H9 (cell line): ENCODE results near the gene DTWD1. TPM values are rescaled to one million over a fixed set of nuclear protein-coding genes. Genes with fewer than 3 reads are reported as not detected.
"Not testable (repeated sequence)": the region's sequence is repeated elsewhere in the genome, so short reads cannot be mapped to it uniquely, and the experiment has no call there.

ENCODE experiments used
- DNase-seq: peaks from one replicate; pipeline ENCODE4 v3.0.0-alpha.2; 2017
- H2AFZ ChIP-seq: one replicate; pipeline ENCODE4 v1.6.1; 2013; ENCODE audit warnings: mild to moderate bottlenecking, low read length, control low read depth, moderate library complexity
- H2AK5ac ChIP-seq: 2 replicates; pipeline ENCODE4 v1.6.1; 2013; ENCODE audit warnings: low read length, control low read depth, mixed read lengths; ENCODE audit not compliant: insufficient read length
- H2BK120ac ChIP-seq: one replicate; pipeline ENCODE4 v1.6.1; 2013; ENCODE audit warnings: low read depth, mild to moderate bottlenecking, low read length, control low read depth, inconsistent platforms; ENCODE audit not compliant: poor library complexity, severe bottlenecking
- H2BK12ac ChIP-seq: 2 replicates; pipeline ENCODE4 v1.6.1; 2013; ENCODE audit warnings: low read length, control low read depth, mixed read lengths, low read depth; ENCODE audit not compliant: insufficient read length
- H2BK15ac ChIP-seq: 2 replicates; pipeline ENCODE4 v1.6.1; 2013; ENCODE audit warnings: low read depth, low read length, control low read depth
- H2BK20ac ChIP-seq: one replicate; pipeline ENCODE4 v1.6.1; 2013; ENCODE audit warnings: low read depth, mild to moderate bottlenecking, low read length, control low read depth, inconsistent platforms; ENCODE audit not compliant: poor library complexity, severe bottlenecking
- H2BK5ac ChIP-seq: 2 replicates; pipeline ENCODE4 v1.6.1; 2013; ENCODE audit warnings: low read length, control low read depth, mixed read lengths; ENCODE audit not compliant: insufficient read length
- H3K14ac ChIP-seq: 2 replicates; pipeline ENCODE4 v1.6.1; 2013; ENCODE audit warnings: low read length, control low read depth; ENCODE audit not compliant: insufficient read depth
- H3K18ac ChIP-seq: 2 replicates; pipeline ENCODE4 v1.6.1; 2013; ENCODE audit warnings: low read depth, mild to moderate bottlenecking, mixed read lengths, low read length, control low read depth; ENCODE audit not compliant: insufficient read length
- H3K23ac ChIP-seq: 2 replicates; pipeline ENCODE4 v1.6.1; 2013; ENCODE audit warnings: low read length, control low read depth, mixed read lengths, low read depth; ENCODE audit not compliant: insufficient read length
- H3K23me2 ChIP-seq: 2 replicates; pipeline ENCODE4 v1.6.1; 2013; ENCODE audit warnings: low read depth, mild to moderate bottlenecking, mixed read lengths, low read length, control low read depth; ENCODE audit not compliant: insufficient read length, poor library complexity, severe bottlenecking
- H3K27ac ChIP-seq: 2 replicates; pipeline ENCODE4 v1.5.1; 2013; ENCODE audit warnings: low read length, control low read depth, mixed read lengths, low read depth; ENCODE audit not compliant: insufficient read length
- H3K27me3 ChIP-seq: 2 replicates; pipeline ENCODE4 v1.6.1; 2013; ENCODE audit warnings: low read length, control low read depth, inconsistent platforms; ENCODE audit not compliant: insufficient read depth
- H3K4ac ChIP-seq: 2 replicates; pipeline ENCODE4 v1.6.1; 2013; ENCODE audit warnings: low read depth, mild to moderate bottlenecking, control low read depth, inconsistent platforms, low read length, moderate library complexity
- H3K4me1 ChIP-seq: 2 replicates; pipeline ENCODE4 v1.6.1; 2013; ENCODE audit warnings: low read length, control low read depth, inconsistent platforms; ENCODE audit not compliant: insufficient read depth
- H3K4me2 ChIP-seq: 2 replicates; pipeline ENCODE4 v1.6.1; 2013; ENCODE audit warnings: low read length, control low read depth, mixed read lengths; ENCODE audit not compliant: insufficient read length, insufficient read depth
- H3K56ac ChIP-seq: 2 replicates; pipeline ENCODE4 v1.6.1; 2013; ENCODE audit warnings: low read depth, mild to moderate bottlenecking, mixed read lengths, low read length, control low read depth; ENCODE audit not compliant: insufficient read length
- H3K79me1 ChIP-seq: 2 replicates; pipeline ENCODE4 v1.6.1; 2013; ENCODE audit warnings: low read depth, mild to moderate bottlenecking, moderate library complexity, low read length, control low read depth, inconsistent platforms; ENCODE audit not compliant: insufficient read depth, poor library complexity, severe bottlenecking
- H3K79me2 ChIP-seq: 2 replicates; pipeline ENCODE4 v1.6.1; 2013; ENCODE audit warnings: low read length, control low read depth, inconsistent platforms; ENCODE audit not compliant: insufficient read depth
- H3K9ac ChIP-seq: 2 replicates; pipeline ENCODE4 v1.6.1; 2013; ENCODE audit warnings: low read length, control low read depth, mixed read lengths; ENCODE audit not compliant: insufficient read length; ENCODE audit errors: extremely low read depth
- H3K9me3 ChIP-seq: one replicate; pipeline ENCODE4 v1.6.1; 2013; ENCODE audit warnings: low read depth, low read length, inconsistent platforms; ENCODE audit not compliant: control insufficient read depth
- H3T11ph ChIP-seq: one replicate; pipeline ENCODE4 v1.6.1; 2013; ENCODE audit warnings: mild to moderate bottlenecking, low read length, control low read depth, inconsistent platforms
- H4K20me1 ChIP-seq: one replicate; pipeline ENCODE4 v1.6.1; 2013; ENCODE audit not compliant: control insufficient read depth, insufficient read length, insufficient read depth
- H4K5ac ChIP-seq: 2 replicates; pipeline ENCODE4 v1.6.1; 2013; ENCODE audit warnings: low read depth, mild to moderate bottlenecking, mixed read lengths, low read length, control low read depth; ENCODE audit not compliant: insufficient read length
- H4K8ac ChIP-seq: replicated peaks from 2 replicates; pipeline ENCODE4 v1.6.1; 2013; ENCODE audit warnings: low read length, control low read depth, mixed read lengths, low read depth; ENCODE audit not compliant: insufficient read length
- H4K91ac ChIP-seq: 2 replicates; pipeline ENCODE4 v1.6.1; 2013; ENCODE audit warnings: low read depth, mild to moderate bottlenecking, moderate library complexity, mixed read lengths, low read length, control low read depth; ENCODE audit not compliant: insufficient read length
- H3K27ac Mint-ChIP-seq, 3 experiments: 2 replicates in 2 of 3; 3 replicates in 1 of 3; pipeline ENCODE4 v1.8.0; 2020 to 2021; ENCODE audit warnings: mixed read lengths in 3 of 3, mild to moderate bottlenecking in 1 of 3, moderate library complexity in 1 of 3
- H3K27me3 Mint-ChIP-seq: 2 replicates; pipeline ENCODE4 v1.8.0; 2021; ENCODE audit warnings: low read depth, mild to moderate bottlenecking, moderate library complexity, mixed read lengths
- H3K36me3 Mint-ChIP-seq, 3 experiments: 2 replicates in 2 of 3; 3 replicates in 1 of 3; pipeline ENCODE4 v1.8.0; 2020 to 2021; ENCODE audit warnings: low read depth in 3 of 3, mixed read lengths in 3 of 3; ENCODE audit not compliant: insufficient read depth in 1 of 3
- H3K4me1 Mint-ChIP-seq, 2 experiments: 2 replicates each; pipeline ENCODE4 v1.8.0; 2020; ENCODE audit warnings: mixed read lengths in 2 of 2
- H3K4me3 Mint-ChIP-seq, 2 experiments: 2 replicates in 1 of 2; 3 replicates in 1 of 2; pipeline ENCODE4 v1.8.0; 2020 to 2021; ENCODE audit warnings: mild to moderate bottlenecking in 2 of 2, mixed read lengths in 2 of 2, moderate library complexity in 1 of 2
- H3K9me3 Mint-ChIP-seq, 2 experiments: 2 replicates in 1 of 2; 3 replicates in 1 of 2; pipeline ENCODE4 v1.8.0; 2020; ENCODE audit warnings: mild to moderate bottlenecking in 2 of 2, mixed read lengths in 2 of 2, moderate library complexity in 1 of 2
- WGBS: extraction: QIAGEN DNeasy Blood & Tissue Kit; methylation state at CpG from one replicate; pipeline ENCODE4 v1.1.7; 2013; ENCODE audit warnings: missing lambda C conversion rate, low lambda C conversion rate, mixed read lengths; ENCODE audit not compliant: insufficient read length; ENCODE audit errors: extremely low coverage; 5-methylcytosine and 5-hydroxymethylcytosine counted together
- total RNA-seq: library from RNA; stranded (reverse); gene quantifications from 2 replicates; pipeline ENCODE4 v1.2.1, GENCODE V29; 2021
- TF ChIP-seq, protein P1 (sequence below): fragments of 200-600 bp; sonication (generic); conservative IDR thresholded peaks from 3 replicates; pipeline ENCODE4 v1.8.0; 2021; ENCODE audit warnings: antibody characterized with exemption, mild to moderate bottlenecking

The DTWD1 gene
- total RNA-seq, 1 experiment from 2014 or later: 26.7 TPM

GRCh38 chr15:49697121-49697520 lies 76.3 kb downstream of the DTWD1 start:
- Histone ChIP-seq H3T11ph (no peak overlapping the region), H3K79me2 (no peaks in the 10 kb centered on the region), H3K4ac (no peak overlapping the region), H4K91ac (no peak overlapping the region), H2BK15ac (no peak overlapping the region), H3K4me2 (no peak overlapping the region), H3K9me3 (no peaks in the 10 kb centered on the region), H2BK120ac (no peak overlapping the region), H3K27ac (no peak overlapping the region), H2AFZ (no peak overlapping the region), H4K8ac (no peak overlapping the region), H2BK12ac (no peak overlapping the region), H3K79me1 (no peaks in the 10 kb centered on the region), H4K5ac (no peak overlapping the region), H2BK5ac (no peak overlapping the region), H3K56ac (no peak overlapping the region), H3K23me2 (no peaks in the 10 kb centered on the region), H4K20me1 (no peaks in the 10 kb centered on the region), H2BK20ac (no peak overlapping the region), H3K18ac (no peak overlapping the region), H2AK5ac (no peak overlapping the region), H3K9ac (no peak overlapping the region), H3K4me1 (no peaks in the 10 kb centered on the region), H3K14ac (no peak overlapping the region), H3K23ac (no peak overlapping the region), H3K27me3 (no peaks in the 10 kb centered on the region)
- no peak overlapping the region for H3K27ac Mint-ChIP-seq
- no peak overlapping the region for H3K4me3 Mint-ChIP-seq
- no peaks in the 10 kb centered on the region for H3K36me3 Mint-ChIP-seq
- no peaks in the 10 kb centered on the region for H3K4me1 Mint-ChIP-seq
- TF ChIP-seq, protein P1, sequence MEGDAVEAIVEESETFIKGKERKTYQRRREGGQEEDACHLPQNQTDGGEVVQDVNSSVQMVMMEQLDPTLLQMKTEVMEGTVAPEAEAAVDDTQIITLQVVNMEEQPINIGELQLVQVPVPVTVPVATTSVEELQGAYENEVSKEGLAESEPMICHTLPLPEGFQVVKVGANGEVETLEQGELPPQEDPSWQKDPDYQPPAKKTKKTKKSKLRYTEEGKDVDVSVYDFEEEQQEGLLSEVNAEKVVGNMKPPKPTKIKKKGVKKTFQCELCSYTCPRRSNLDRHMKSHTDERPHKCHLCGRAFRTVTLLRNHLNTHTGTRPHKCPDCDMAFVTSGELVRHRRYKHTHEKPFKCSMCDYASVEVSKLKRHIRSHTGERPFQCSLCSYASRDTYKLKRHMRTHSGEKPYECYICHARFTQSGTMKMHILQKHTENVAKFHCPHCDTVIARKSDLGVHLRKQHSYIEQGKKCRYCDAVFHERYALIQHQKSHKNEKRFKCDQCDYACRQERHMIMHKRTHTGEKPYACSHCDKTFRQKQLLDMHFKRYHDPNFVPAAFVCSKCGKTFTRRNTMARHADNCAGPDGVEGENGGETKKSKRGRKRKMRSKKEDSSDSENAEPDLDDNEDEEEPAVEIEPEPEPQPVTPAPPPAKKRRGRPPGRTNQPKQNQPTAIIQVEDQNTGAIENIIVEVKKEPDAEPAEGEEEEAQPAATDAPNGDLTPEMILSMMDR: no peak
- H3K9me3 Mint-ChIP-seq: no peaks in the 10 kb centered on the region
- no peaks in the 10 kb centered on the region for H3K27me3 Mint-ChIP-seq
- no peak for DNase-seq
- no CpG with 5 or more reads among the region's 1 CpG for WGBS

GRCh38 chr15:49702982-49703381 lies 82.1 kb downstream of the DTWD1 start:
- DNase-seq, H2AFZ ChIP-seq, H3K4ac ChIP-seq, H2BK15ac ChIP-seq, H3K27ac Mint-ChIP-seq, H4K91ac ChIP-seq, H3K9ac ChIP-seq, H3K36me3 Mint-ChIP-seq, H3K9me3 Mint-ChIP-seq, H4K20me1 ChIP-seq, H2BK12ac ChIP-seq, H3K79me1 ChIP-seq, H3K14ac ChIP-seq, H3T11ph ChIP-seq, H3K18ac ChIP-seq, H4K8ac ChIP-seq, H4K5ac ChIP-seq, H3K56ac ChIP-seq, H2BK120ac ChIP-seq, H3K4me1 Mint-ChIP-seq, H3K4me1 ChIP-seq, H3K23me2 ChIP-seq, H3K23ac ChIP-seq, H3K79me2 ChIP-seq, H2AK5ac ChIP-seq, H3K4me3 Mint-ChIP-seq, H3K27ac ChIP-seq, H2BK5ac ChIP-seq, H3K27me3 Mint-ChIP-seq, H3K9me3 ChIP-seq, H3K4me2 ChIP-seq, H3K27me3 ChIP-seq, H2BK20ac ChIP-seq: not testable (repeated sequence)
- no CpG with 5 or more reads among the region's 12 CpGs for WGBS
